Type B pancreatic cell (in vitro differentiated cells): ENCODE results near the gene SDCCAG8. TPM values are rescaled to one million over a fixed set of nuclear protein-coding genes. Genes with fewer than 3 reads are reported as not detected.

Experiments used
- DNase-seq: peaks from one replicate; pipeline ENCODE4 v3.0.0; 2021; ENCODE audit warnings: mixed read lengths; ENCODE audit not compliant: unreplicated experiment; ENCODE audit errors: extremely low spot score
- H3K27ac Mint-ChIP-seq: 2 replicates; pipeline ENCODE4 v1.8.0; 2021; ENCODE audit warnings: mild to moderate bottlenecking, mixed read lengths
- H3K27me3 Mint-ChIP-seq: 2 replicates; pipeline ENCODE4 v1.8.0; 2021; ENCODE audit warnings: mixed read lengths
- H3K36me3 Mint-ChIP-seq: 2 replicates; pipeline ENCODE4 v1.8.0; 2021; ENCODE audit warnings: mixed read lengths
- H3K4me1 Mint-ChIP-seq: one replicate; pipeline ENCODE4 v1.8.0; 2021; ENCODE audit warnings: mixed read lengths; ENCODE audit not compliant: unreplicated experiment
- H3K4me3 Mint-ChIP-seq: 2 replicates; pipeline ENCODE4 v1.8.0; 2021; ENCODE audit warnings: mild to moderate bottlenecking, mixed read lengths
- H3K9me3 Mint-ChIP-seq: 2 replicates; pipeline ENCODE4 v1.8.0; 2021; ENCODE audit warnings: mixed read lengths
- total RNA-seq: library from RNA; stranded (reverse); gene quantifications from 2 replicates; pipeline ENCODE4 v1.2.1, GENCODE V29; 2021; ENCODE audit warnings: low replicate concordance
- TF ChIP-seq, protein P1 (sequence below): fragments of 200-600 bp; sonication (generic); conservative IDR thresholded peaks from 2 replicates; pipeline ENCODE4 v1.5.0; 2021; ENCODE audit warnings: antibody characterized with exemption, mild to moderate bottlenecking

The SDCCAG8 gene
- total RNA-seq, 1 donor from 2014 or later, result 26.0 TPM

DNA sequence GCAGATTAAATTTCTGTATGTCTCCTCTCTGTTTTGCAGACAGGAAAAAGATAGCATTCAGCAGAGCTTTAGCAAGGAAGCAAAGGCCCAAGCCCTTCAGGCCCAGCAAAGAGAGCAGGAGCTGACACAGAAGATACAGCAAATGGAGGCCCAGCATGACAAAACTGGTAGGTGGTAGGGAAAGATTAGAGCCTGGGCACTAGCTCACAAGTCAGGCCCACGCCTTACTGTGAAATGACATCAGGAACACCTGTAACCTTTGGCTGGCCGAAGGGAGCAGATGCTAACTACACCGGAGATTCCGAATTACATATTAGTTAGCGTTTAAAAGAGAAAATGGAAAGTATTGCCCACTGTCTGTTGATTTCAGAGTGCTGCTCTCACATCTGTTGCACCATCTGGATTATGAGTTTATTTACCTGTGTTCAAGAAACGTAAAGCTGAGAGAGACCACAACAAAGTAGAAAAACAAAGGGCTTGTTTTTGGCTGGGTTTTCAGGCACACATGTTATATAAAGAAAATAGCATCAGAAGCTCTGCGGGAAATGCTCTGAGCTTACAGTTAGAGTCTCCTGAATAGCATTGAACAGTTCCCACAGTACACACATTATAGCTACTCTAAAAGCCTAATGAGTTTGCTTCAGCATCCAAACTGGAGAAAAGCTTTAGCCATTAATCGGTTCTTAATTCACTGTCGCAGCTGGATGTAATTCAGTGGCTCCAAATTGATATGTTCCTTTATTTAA, 160.0 kb downstream of the SDCCAG8 start:
- DNase-seq, result no peak
- H3K27me3 Mint-ChIP-seq, result no peaks in the 10 kb centered on the region
- H3K4me1 Mint-ChIP-seq, result peaks cover 5% of the 10 kb centered on the region
- no peaks in the 10 kb centered on the region for H3K9me3 Mint-ChIP-seq
- TF ChIP-seq, protein P1, sequence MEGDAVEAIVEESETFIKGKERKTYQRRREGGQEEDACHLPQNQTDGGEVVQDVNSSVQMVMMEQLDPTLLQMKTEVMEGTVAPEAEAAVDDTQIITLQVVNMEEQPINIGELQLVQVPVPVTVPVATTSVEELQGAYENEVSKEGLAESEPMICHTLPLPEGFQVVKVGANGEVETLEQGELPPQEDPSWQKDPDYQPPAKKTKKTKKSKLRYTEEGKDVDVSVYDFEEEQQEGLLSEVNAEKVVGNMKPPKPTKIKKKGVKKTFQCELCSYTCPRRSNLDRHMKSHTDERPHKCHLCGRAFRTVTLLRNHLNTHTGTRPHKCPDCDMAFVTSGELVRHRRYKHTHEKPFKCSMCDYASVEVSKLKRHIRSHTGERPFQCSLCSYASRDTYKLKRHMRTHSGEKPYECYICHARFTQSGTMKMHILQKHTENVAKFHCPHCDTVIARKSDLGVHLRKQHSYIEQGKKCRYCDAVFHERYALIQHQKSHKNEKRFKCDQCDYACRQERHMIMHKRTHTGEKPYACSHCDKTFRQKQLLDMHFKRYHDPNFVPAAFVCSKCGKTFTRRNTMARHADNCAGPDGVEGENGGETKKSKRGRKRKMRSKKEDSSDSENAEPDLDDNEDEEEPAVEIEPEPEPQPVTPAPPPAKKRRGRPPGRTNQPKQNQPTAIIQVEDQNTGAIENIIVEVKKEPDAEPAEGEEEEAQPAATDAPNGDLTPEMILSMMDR, result no peak
- no peak overlapping the region for H3K27ac Mint-ChIP-seq
- H3K4me3 Mint-ChIP-seq, result no peak overlapping the region
- H3K36me3 Mint-ChIP-seq, result peaks cover 8% of the 10 kb centered on the region

DNA sequence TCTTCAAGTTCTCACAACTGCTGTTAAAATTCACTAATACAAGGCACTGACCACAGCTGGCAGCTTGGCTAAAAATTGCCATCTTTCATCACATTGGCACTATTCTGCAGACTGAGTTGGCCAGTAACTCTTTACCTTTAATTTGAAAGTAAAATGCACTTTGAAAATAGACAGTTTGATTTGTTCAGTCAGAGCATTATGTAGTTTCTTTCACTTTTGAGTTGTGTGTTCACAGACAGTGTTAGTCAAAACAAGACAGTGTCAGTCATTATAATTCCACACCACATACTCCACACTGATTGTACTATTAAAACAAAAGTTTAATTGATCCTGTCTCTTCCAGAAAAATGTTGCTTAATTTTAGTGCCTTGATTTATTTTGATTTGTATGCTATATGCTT, 160.7 kb downstream of the SDCCAG8 start:
- Mint-ChIP-seq H3K36me3 (peaks cover 5% of the 10 kb centered on the region), H3K27ac (no peak overlapping the region), H3K4me3 (no peak overlapping the region), H3K4me1 (peaks cover 6% of the 10 kb centered on the region), H3K9me3 (no peaks in the 10 kb centered on the region), H3K27me3 (no peaks in the 10 kb centered on the region)
- no peak for DNase-seq
- TF ChIP-seq, protein P1, result no peak

DNA sequence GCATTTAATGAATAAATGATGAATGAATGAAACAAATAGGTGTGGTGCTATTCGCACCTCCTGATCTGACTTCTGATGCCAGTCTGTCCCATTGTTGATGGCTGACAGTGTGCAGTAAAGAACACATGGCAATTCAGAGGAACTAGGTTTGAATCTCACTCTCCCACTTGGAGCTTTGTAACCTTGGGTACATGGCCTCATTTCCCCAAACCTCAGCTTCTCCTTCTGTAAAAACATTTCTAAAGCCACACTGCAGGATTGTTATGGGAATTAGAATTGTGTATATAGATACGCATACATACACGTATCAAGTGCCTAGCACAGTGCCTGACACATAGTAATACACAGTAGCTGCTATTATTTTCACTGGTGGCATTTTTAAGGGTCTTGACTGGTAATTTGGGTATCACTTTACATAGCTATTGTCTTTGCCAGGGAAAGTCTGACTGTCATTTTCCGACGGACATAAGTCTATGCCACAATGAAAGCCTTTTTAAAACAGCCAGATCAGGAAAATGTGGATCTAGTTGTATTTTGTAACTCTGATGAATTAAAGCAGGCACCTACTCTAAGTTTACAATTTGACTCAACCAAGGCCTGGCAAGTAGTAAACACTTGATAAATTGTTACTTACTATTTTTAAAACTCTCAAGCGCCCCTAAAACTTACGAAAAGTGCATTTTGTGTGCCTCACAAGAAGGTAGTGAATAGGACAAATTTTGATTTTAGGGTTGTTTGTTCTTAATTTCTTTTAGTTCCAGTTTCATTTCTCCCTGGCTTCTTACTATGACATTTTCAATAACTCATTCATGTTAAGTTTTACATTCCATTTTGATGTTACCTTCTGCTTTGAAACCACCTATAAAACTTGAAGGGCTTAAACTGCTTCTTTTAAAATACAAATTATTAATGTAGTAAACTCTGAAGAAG, 164.4 kb downstream of the SDCCAG8 start:
- no peaks in the 10 kb centered on the region for H3K27me3 Mint-ChIP-seq
- TF ChIP-seq, protein P1, result no peak
- peaks cover 11% of the 10 kb centered on the region for H3K4me1 Mint-ChIP-seq
- no peak overlapping the region for H3K27ac Mint-ChIP-seq
- no peaks in the 10 kb centered on the region for H3K9me3 Mint-ChIP-seq
- H3K36me3 Mint-ChIP-seq, result peaks cover 3% of the 10 kb centered on the region
- no peak overlapping the region for H3K4me3 Mint-ChIP-seq
- DNase-seq, result no peak

DNA sequence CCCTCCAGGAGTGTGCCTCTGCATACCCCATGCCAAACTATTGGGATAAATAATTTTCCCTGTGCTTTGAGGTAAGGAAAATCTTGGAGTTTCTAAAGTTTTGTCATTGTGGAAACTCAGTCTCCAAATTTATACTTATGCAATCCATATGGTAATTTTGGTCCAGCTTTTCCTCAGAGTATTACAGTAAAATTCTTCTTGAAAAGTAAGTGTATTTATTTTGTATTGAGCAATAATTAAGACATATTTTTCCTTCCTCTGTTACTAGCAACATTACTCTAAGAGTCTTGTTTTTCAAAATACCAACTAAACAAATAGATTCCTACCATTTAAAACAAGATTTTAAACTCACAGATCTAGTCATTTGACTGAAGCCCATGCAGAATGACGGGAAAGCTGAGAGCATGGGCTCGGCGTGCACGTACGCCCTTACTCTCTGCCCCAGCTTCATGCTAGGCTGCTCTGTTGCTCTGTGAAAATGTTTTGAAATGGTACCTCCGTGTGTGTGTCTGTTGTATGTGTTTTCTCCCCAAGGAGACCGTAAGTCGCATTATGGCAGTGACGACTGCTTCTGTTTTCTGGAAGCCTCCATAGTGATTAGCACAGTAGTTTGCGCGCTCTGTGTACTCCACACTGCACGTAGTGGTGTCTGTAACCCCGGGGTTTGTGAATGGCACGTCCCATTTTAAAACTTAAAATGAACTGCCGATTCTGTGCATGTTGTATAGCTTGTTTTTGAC, 165.3 kb downstream of the SDCCAG8 start:
- H3K4me3 Mint-ChIP-seq, result no peak overlapping the region
- no peaks in the 10 kb centered on the region for H3K27me3 Mint-ChIP-seq
- no peak overlapping the region for H3K27ac Mint-ChIP-seq
- DNase-seq, result no peak
- H3K4me1 Mint-ChIP-seq, result peaks cover 11% of the 10 kb centered on the region
- H3K9me3 Mint-ChIP-seq, result no peaks in the 10 kb centered on the region
- peaks cover 5% of the 10 kb centered on the region for H3K36me3 Mint-ChIP-seq
- TF ChIP-seq, protein P1, result no peak

DNA sequence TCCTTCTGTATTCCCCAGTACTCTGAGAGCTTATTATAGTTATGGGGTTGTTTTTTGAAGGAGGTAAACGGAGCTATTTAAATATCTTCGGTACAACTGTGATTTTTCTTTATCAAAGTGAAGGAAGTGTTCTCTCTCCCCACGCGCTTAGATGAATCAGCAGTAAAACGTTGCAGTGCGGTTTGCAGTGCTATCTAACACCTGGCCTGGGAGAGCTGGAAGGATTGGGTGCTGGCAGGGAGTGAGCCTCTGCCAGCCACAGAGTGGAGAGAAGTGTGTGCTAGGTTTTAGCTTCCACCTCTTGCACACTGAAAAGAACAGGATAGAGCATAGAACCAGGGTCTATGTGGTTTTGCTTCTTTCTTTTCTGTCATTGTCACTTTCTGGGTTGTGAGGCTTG, 165.9 kb downstream of the SDCCAG8 start:
- Mint-ChIP-seq H3K4me3 (no peak overlapping the region), H3K4me1 (peaks cover 11% of the 10 kb centered on the region), H3K36me3 (peaks cover 7% of the 10 kb centered on the region), H3K27me3 (no peaks in the 10 kb centered on the region), H3K27ac (no peak overlapping the region), H3K9me3 (no peaks in the 10 kb centered on the region)
- TF ChIP-seq, protein P1, result no peak
- no peak for DNase-seq
